Measurements from ENCODE around the gene SLC6A15.

Gene SLC6A15

DNA sequence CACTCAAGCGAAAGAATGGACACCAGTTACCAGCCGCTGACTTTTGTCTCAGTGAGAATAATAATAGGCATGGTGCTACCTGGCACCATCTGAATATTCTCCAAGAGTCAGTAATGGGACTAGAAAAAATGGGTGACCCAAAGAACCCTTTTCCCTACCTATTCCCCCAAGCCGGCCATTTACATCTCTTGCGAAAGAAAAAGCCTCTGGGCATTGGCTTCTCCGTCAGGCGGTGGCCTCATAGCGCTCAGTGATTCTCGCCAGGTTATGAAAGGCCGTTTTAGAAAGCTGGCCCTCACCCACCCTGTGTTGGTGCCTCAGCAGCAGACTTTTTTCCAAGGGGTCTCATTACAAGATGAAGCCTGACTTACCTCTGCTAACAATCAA lies 523 bp upstream of the SLC6A15 start:
- H3K9ac ChIP-seq = peak overlapping the region; percentile 91
- no peaks in the 10 kb centered on the region for H3K27me3 ChIP-seq (ENCODE audit: insufficient read depth, low read depth)
- peak overlapping the region; percentile 14 for H3K4me3 ChIP-seq (IDR thresholded peaks at IDR 0.05; ENCODE audit: insufficient read depth, low read depth, low read length)
- H3K36me3 ChIP-seq (ENCODE audit: insufficient read depth) = no peaks in the 10 kb centered on the region
- H3K79me2 ChIP-seq (ENCODE audit: insufficient read depth, low read depth) = no peaks in the 10 kb centered on the region
- no peaks in the 10 kb centered on the region for H4K20me1 ChIP-seq (ENCODE audit: insufficient read depth)
- H3K4me1 ChIP-seq (ENCODE audit: low read depth, poor library complexity, severe bottlenecking) = peaks cover 18% of the 10 kb centered on the region
- peak overlapping the region; percentile 86 for H2AFZ ChIP-seq (ENCODE audit: low read depth)
- TF ChIP-seq, protein P1, sequence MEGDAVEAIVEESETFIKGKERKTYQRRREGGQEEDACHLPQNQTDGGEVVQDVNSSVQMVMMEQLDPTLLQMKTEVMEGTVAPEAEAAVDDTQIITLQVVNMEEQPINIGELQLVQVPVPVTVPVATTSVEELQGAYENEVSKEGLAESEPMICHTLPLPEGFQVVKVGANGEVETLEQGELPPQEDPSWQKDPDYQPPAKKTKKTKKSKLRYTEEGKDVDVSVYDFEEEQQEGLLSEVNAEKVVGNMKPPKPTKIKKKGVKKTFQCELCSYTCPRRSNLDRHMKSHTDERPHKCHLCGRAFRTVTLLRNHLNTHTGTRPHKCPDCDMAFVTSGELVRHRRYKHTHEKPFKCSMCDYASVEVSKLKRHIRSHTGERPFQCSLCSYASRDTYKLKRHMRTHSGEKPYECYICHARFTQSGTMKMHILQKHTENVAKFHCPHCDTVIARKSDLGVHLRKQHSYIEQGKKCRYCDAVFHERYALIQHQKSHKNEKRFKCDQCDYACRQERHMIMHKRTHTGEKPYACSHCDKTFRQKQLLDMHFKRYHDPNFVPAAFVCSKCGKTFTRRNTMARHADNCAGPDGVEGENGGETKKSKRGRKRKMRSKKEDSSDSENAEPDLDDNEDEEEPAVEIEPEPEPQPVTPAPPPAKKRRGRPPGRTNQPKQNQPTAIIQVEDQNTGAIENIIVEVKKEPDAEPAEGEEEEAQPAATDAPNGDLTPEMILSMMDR (conservative IDR thresholded peaks at IDR 0.05; ENCODE audit: low read depth, low read length) = no peak
- H3K27ac ChIP-seq = peak overlapping the region; percentile 86
- H3K4me2 ChIP-seq = peak overlapping the region; percentile 62

DNA sequence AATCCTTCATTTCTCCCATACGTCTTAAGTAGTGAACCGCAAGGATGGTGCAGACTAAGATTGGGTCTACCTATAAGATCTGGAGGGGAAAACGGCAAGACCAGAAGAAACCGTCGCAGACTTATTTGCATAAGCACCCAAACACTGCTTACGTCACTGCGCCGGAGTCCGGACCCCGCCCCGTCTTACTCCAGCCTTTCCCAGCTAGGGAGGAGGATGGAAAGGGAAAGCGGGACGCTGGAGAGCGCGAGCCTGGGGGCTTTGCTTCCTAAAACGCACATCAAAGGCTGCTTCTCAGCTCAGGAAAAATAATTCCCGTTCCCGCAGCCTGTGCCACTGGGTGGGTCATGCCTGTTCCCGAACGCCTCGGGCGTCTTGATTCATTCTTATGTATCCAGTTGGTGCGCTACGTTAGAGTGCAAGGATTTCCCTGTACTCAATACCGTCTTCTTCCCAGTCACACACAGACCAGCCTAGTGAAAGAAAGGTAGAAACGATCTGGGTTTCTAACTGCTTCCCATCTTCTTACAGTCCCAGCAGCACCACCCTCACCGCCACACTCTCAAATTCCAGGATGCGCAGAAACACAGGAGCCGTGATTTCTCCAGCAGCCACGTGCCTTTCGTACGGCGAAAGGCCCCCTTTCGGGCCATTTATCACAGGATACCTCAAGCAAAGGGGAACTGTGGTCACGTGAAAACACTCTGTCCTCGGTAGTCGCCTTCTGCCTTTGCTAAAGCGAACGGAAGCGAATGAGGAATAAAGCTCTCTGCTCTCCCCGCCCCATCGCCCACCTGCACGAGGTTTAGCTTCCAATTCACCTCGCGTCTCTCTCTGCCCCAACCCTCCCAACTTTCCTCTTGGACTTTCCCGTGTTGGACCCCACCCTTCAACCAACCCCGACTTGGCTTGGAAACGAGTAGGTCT lies 1.1 kb downstream of the SLC6A15 start:
- H2AFZ ChIP-seq (ENCODE audit: low read depth) = peak overlapping the region; percentile 86
- H3K9ac ChIP-seq = peak overlapping the region; percentile 91
- H3K79me2 ChIP-seq (ENCODE audit: insufficient read depth, low read depth) = no peaks in the 10 kb centered on the region
- H3K36me3 ChIP-seq (ENCODE audit: insufficient read depth) = no peaks in the 10 kb centered on the region
- peak overlapping the region; percentile 61 for H3K4me3 ChIP-seq (IDR thresholded peaks at IDR 0.05; ENCODE audit: insufficient read depth, low read depth, low read length)
- TF ChIP-seq, protein P1 (conservative IDR thresholded peaks at IDR 0.05; ENCODE audit: low read depth, low read length) = no peak
- H3K27me3 ChIP-seq (ENCODE audit: insufficient read depth, low read depth) = no peaks in the 10 kb centered on the region
- H3K4me1 ChIP-seq (ENCODE audit: low read depth, poor library complexity, severe bottlenecking) = peaks cover 18% of the 10 kb centered on the region
- peak overlapping the region; percentile 68 for H3K4me2 ChIP-seq
- peak overlapping the region; percentile 86 for H3K27ac ChIP-seq
- no peaks in the 10 kb centered on the region for H4K20me1 ChIP-seq (ENCODE audit: insufficient read depth)

DNA sequence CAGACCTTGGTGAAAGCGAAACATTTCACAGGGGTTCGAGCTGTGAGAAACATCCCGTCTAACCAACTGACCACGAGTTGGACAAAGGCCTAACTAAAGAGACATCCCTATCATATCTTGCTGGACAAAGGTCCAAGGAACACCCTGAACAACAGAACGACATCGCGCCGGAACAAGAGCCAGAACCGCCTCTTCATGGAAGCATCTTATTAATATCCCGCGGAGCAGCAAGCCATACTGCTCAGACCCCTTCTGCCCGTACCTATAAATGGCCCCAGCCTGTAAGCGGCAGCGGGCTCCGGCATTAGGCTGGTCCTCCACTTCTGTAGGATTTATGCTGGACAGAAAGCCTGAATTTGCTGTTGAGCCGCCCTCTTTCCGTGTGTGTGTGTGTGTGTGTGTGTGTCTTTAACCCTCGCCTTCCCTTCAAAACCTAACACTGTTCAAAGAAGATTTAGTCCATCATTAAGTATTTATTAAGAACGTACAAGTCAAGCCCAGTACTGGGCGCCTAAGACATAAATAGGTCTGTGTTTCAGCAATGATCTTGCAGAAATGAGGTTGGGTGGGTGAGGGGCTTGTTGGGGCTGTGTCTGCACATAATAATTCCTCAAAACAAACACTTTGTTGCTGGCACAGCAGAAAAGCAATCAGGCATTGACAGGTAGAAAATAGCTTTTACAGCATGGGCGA lies 1.9 kb downstream of the SLC6A15 start:
- Histone ChIP-seq H3K4me3 (IDR thresholded peaks at IDR 0.05; ENCODE audit: insufficient read depth, low read depth, low read length) (no peak overlapping the region), H3K79me2 (ENCODE audit: insufficient read depth, low read depth) (no peaks in the 10 kb centered on the region), H4K20me1 (ENCODE audit: insufficient read depth) (no peaks in the 10 kb centered on the region), H3K27ac (peak overlapping the region; percentile 86; the same call in 1 of the 2 replicates), H2AFZ (ENCODE audit: low read depth) (peak overlapping the region; percentile 86; the same call in 1 of the 2 replicates), H3K4me2 (peak overlapping the region; percentile 68), H3K9ac (peak overlapping the region; percentile 91; the same call in 1 of the 2 replicates), H3K4me1 (ENCODE audit: low read depth, poor library complexity, severe bottlenecking) (peaks cover 18% of the 10 kb centered on the region), H3K36me3 (ENCODE audit: insufficient read depth) (no peaks in the 10 kb centered on the region), H3K27me3 (ENCODE audit: insufficient read depth, low read depth) (no peaks in the 10 kb centered on the region)
- TF ChIP-seq, protein P1 (conservative IDR thresholded peaks at IDR 0.05; ENCODE audit: low read depth, low read length) = no peak

DNA sequence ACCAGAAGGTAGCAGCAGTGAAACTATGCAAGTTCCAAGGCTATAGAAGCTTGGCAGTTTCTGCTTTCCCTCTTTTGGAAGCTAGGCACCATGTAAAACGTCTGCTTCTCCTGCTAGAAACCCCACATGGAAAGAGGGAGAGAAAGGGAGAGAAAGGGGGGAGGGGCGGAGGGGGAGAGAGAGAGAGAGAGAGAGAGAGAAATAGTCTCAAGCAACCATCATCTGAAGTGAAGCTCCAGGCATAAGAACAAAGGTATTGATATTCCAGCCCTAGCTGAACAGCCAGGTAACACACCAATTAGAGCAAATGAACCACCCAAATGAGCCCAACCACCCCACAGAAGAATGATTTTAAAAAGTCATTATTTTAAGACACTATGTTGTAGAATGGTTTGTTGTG lies 8.5 kb downstream of the SLC6A15 start:
- Histone ChIP-seq H3K4me1 (ENCODE audit: low read depth, poor library complexity, severe bottlenecking) (no peaks in the 10 kb centered on the region), H3K79me2 (ENCODE audit: insufficient read depth, low read depth) (no peaks in the 10 kb centered on the region), H3K4me2 (no peak overlapping the region), H3K27me3 (ENCODE audit: insufficient read depth, low read depth) (no peaks in the 10 kb centered on the region), H3K27ac (no peak overlapping the region), H2AFZ (ENCODE audit: low read depth) (no peak overlapping the region), H3K4me3 (IDR thresholded peaks at IDR 0.05; ENCODE audit: insufficient read depth, low read depth, low read length) (no peak overlapping the region), H4K20me1 (ENCODE audit: insufficient read depth) (no peaks in the 10 kb centered on the region), H3K9ac (no peak overlapping the region), H3K36me3 (ENCODE audit: insufficient read depth) (no peaks in the 10 kb centered on the region)
- TF ChIP-seq, protein P1 (conservative IDR thresholded peaks at IDR 0.05; ENCODE audit: low read depth, low read length) = no peak
